ENCODE data around the gene CCSAP.

- TF ChIP-seq CTCF (IDR thresholded peaks at IDR 0.05) (no peak), EP300 (IDR thresholded peaks at IDR 0.05; ENCODE audit: low read depth) (no peak)
These were observed 3.8 kb downstream of the CCSAP start for GRCh38 chr1:229339086-229339485.
